WTC11 (cell line): Measurements from ENCODE around the gene PSMB2. TPM values are rescaled to one million over a fixed set of nuclear protein-coding genes. Genes with fewer than 3 reads are reported as not detected.
A peak's percentile ranks its signal among the peaks of the same experiment; 100 is the strongest.

Experiments
- ATAC-seq: fragments of 200-7000 bp; cut with Tn5 transposase; 2 replicates; pipeline ENCODE4 v1.10.0; 2021; ENCODE audit warnings: mild to moderate bottlenecking, moderate library complexity
- CTCF ChIA-PET: fragments of 300-600 bp; sonication (Branson Sonifier 250); formaldehyde crosslinking; loops from one replicate; lab custom pipeline; 2021; ENCODE audit warnings: antibody characterized with exemption; lab: Charles Lee
- POLR2A ChIA-PET: fragments of 350-600 bp; sonication (Branson Sonifier 250); formaldehyde crosslinking; loops from one replicate; lab custom pipeline; 2021; ENCODE audit warnings: antibody characterized with exemption; lab: Charles Lee
- DNase-seq: peaks from one replicate; pipeline ENCODE4 v3.0.0; 2021; ENCODE audit warnings: low spot score
- H3K27ac Mint-ChIP-seq: 2 replicates; pipeline ENCODE4 v1.8.0; 2021; ENCODE audit warnings: mixed read lengths
- H3K27me3 Mint-ChIP-seq: 2 replicates; pipeline ENCODE4 v1.8.0; 2021; ENCODE audit warnings: low read depth, mild to moderate bottlenecking, moderate library complexity, mixed read lengths
- H3K36me3 Mint-ChIP-seq: 2 replicates; pipeline ENCODE4 v1.8.0; 2021; ENCODE audit warnings: mixed read lengths
- H3K4me1 Mint-ChIP-seq: 2 replicates; pipeline ENCODE4 v1.8.0; 2022; ENCODE audit warnings: mixed read lengths
- H3K4me3 Mint-ChIP-seq: 2 replicates; pipeline ENCODE4 v1.8.0; 2021; ENCODE audit warnings: mild to moderate bottlenecking, moderate library complexity, mixed read lengths
- H3K9me3 Mint-ChIP-seq: 2 replicates; pipeline ENCODE4 v1.8.0; 2021; ENCODE audit warnings: mixed read lengths
- AR ChIP-seq: fragments of 250-450 bp; sonication (Bioruptor Pico); IDR thresholded peaks from 2 replicates; pipeline ENCODE4 v1.9.0; 2021; ENCODE audit warnings: mild to moderate bottlenecking
- ATF1 ChIP-seq: sonication (generic); formaldehyde crosslinking; IDR thresholded peaks from 2 replicates; pipeline ENCODE4 v1.8.1; 2023; ENCODE audit warnings: mild to moderate bottlenecking, moderate library complexity, missing genetic modification reagents
- ATF2 ChIP-seq: sonication (generic); formaldehyde crosslinking; IDR thresholded peaks from 2 replicates; pipeline ENCODE4 v1.8.1; 2022; ENCODE audit warnings: low read depth, missing genetic modification reagents, borderline replicate concordance
- ETV6 ChIP-seq: sonication (generic); formaldehyde crosslinking; IDR thresholded peaks from 2 replicates; pipeline ENCODE4 v1.8.1; 2022; ENCODE audit warnings: mild to moderate bottlenecking, missing genetic modification reagents
- HMGXB4 ChIP-seq: sonication (generic); formaldehyde crosslinking; IDR thresholded peaks from 2 replicates; pipeline ENCODE4 v1.8.1; 2023; ENCODE audit warnings: mild to moderate bottlenecking, moderate library complexity, missing genetic modification reagents
- IRF1 ChIP-seq: sonication (generic); formaldehyde crosslinking; IDR thresholded peaks from 2 replicates; pipeline ENCODE4 v1.8.0; 2023; ENCODE audit warnings: missing genetic modification reagents
- JUN ChIP-seq: sonication (generic); formaldehyde crosslinking; IDR thresholded peaks from 2 replicates; pipeline ENCODE4 v1.8.0; 2023; ENCODE audit warnings: mild to moderate bottlenecking, missing genetic modification reagents
- NR1H2 ChIP-seq: sonication (generic); formaldehyde crosslinking; IDR thresholded peaks from 2 replicates; pipeline ENCODE4 v1.9.0; 2021; ENCODE audit warnings: mild to moderate bottlenecking, moderate library complexity, missing genetic modification reagents
- OVOL2 ChIP-seq: fragments of 250-450 bp; sonication (Bioruptor Pico); IDR thresholded peaks from 2 replicates; pipeline ENCODE4 v1.9.0; 2021; ENCODE audit warnings: mild to moderate bottlenecking, borderline replicate concordance
- RORB ChIP-seq: fragments of 250-450 bp; sonication (Bioruptor Pico); IDR thresholded peaks from 2 replicates; pipeline ENCODE4 v1.9.0; 2021; ENCODE audit warnings: mild to moderate bottlenecking
- SMAD4 ChIP-seq: sonication (generic); formaldehyde crosslinking; IDR thresholded peaks from 2 replicates; pipeline ENCODE4 v1.8.0; 2022; ENCODE audit warnings: mild to moderate bottlenecking, missing genetic modification reagents
- TP53 ChIP-seq: sonication (generic); formaldehyde crosslinking; IDR thresholded peaks from 2 replicates; pipeline ENCODE4 v1.8.1; 2023; ENCODE audit warnings: mild to moderate bottlenecking, missing genetic modification reagents
- ZNF219 ChIP-seq: sonication (generic); formaldehyde crosslinking; IDR thresholded peaks from 2 replicates; pipeline ENCODE4 v1.8.0; 2023; ENCODE audit warnings: missing genetic modification reagents, mild to moderate bottlenecking, borderline replicate concordance
- ZNF232 ChIP-seq: sonication (generic); formaldehyde crosslinking; IDR thresholded peaks from 2 replicates; pipeline ENCODE4 v1.8.0; 2022; ENCODE audit warnings: mild to moderate bottlenecking, missing genetic modification reagents
- ZNF532 ChIP-seq: fragments of 250-450 bp; sonication (Bioruptor Pico); IDR thresholded peaks from 2 replicates; pipeline ENCODE4 v1.9.0; 2021; ENCODE audit warnings: mild to moderate bottlenecking, borderline replicate concordance
- ZNF671 ChIP-seq: fragments of 250-450 bp; sonication (Bioruptor Pico); IDR thresholded peaks from 2 replicates; pipeline ENCODE4 v1.8.0; 2021; ENCODE audit warnings: mild to moderate bottlenecking
- total RNA-seq: library from RNA; stranded (reverse); gene quantifications from 3 replicates; pipeline ENCODE4 v1.2.3, GENCODE V29; 2021

Gene PSMB2
- total RNA-seq, 1 experiment from 2014 or later: 76.7 TPM

- Mint-ChIP-seq H3K4me1 (peaks cover 12% of the 10 kb centered on the region), H3K36me3 (no peaks in the 10 kb centered on the region), H3K27me3 (peaks cover 6% of the 10 kb centered on the region), H3K27ac (no peak overlapping the region)
- DNase-seq: no peak
- no peak for TF ChIP-seq ZNF219 (CRISPR knock-in tag)
- TF ChIP-seq IRF1 (CRISPR knock-in tag): no peak
- TF ChIP-seq TP53: no peak
- TF ChIP-seq, all 79 proteins: peak for 0
- H3K4me3 Mint-ChIP-seq: no peak overlapping the region
- CTCF ChIA-PET: no interaction called here
- POLR2A ChIA-PET: no interaction called here
- no peaks in the 10 kb centered on the region for H3K9me3 Mint-ChIP-seq
- no peak for ATAC-seq
Measured at GRCh38 chr1:35663434-35663833, 22.1 kb upstream of the PSMB2 start.

GRCh38 chr1:35661474-35661795 lies 20.1 kb upstream of the PSMB2 start:
- H3K4me3 Mint-ChIP-seq: no peak overlapping the region
- H3K4me1 Mint-ChIP-seq: peaks cover under 1% of the 10 kb centered on the region; the same call in 1 of the 2 replicates
- peaks cover 6% of the 10 kb centered on the region for H3K27me3 Mint-ChIP-seq
- no peaks in the 10 kb centered on the region for H3K9me3 Mint-ChIP-seq
- TF ChIP-seq ATF1 (CRISPR knock-in tag) (no peak), HMGXB4 (CRISPR knock-in tag) (no peak), NR1H2 (CRISPR knock-in tag) (no peak), ZNF671 (no peak), JUN (CRISPR knock-in tag) (no peak)
- POLR2A ChIA-PET: no interaction called here
- CTCF ChIA-PET: no interaction called here
- DNase-seq (no peak), ATAC-seq (no peak)
- no peak overlapping the region for H3K27ac Mint-ChIP-seq
- H3K36me3 Mint-ChIP-seq: no peaks in the 10 kb centered on the region

GRCh38 chr1:35660581-35661473 lies 19.5 kb upstream of the PSMB2 start:
- POLR2A ChIA-PET: no interaction called here
- DNase-seq: peak; percentile 66
- CTCF ChIA-PET: interaction anchor here (1.4 kb wide), 1 partner anchor 15 kb away, joined by 4 read pairs; no protein-coding TSS in a partner anchor
- Mint-ChIP-seq H3K27me3 (peaks cover 6% of the 10 kb centered on the region), H3K4me3 (no peak overlapping the region), H3K4me1 (no peaks in the 10 kb centered on the region), H3K36me3 (no peaks in the 10 kb centered on the region), H3K9me3 (no peaks in the 10 kb centered on the region), H3K27ac (no peak overlapping the region)
- ATAC-seq: peak; percentile 82
- peak; percentile 56; the same call in 1 of the 2 replicates for TF ChIP-seq ATF2
- TF ChIP-seq AR: no peak
- TF ChIP-seq OVOL2 (CRISPR knock-in tag): no peak
- no peak for TF ChIP-seq ZNF532 (CRISPR knock-in tag)
- peak; percentile 74; the same call in 1 of the 2 replicates for TF ChIP-seq ZNF232 (CRISPR knock-in tag)
- peak; percentile 78; the same call in 1 of the 2 replicates for TF ChIP-seq SMAD4 (CRISPR knock-in tag)
- TF ChIP-seq ETV6 (CRISPR knock-in tag): 0 out of 2 replicates have a peak, but pooled peaks have one; percentile 39
- TF ChIP-seq RORB: no peak
- peak; percentile 87; the same call in 1 of the 2 replicates for TF ChIP-seq ZNF219 (CRISPR knock-in tag)
